SK-N-SH (cell line): ENCODE results near the gene FASTK. TPM values are rescaled to one million over a fixed set of nuclear protein-coding genes. Genes with fewer than 3 reads are reported as not detected.

Experiments
- CTCF ChIA-PET: fragments of 300-600, 350-600 bp; formaldehyde crosslinking; extraction: SDS; loops from one replicate; lab custom pipeline; 2021; lab: Yijun Ruan, JAX
- POLR2A ChIA-PET: fragments of 350-600 bp; sonication (Branson Sonifier 250); formaldehyde crosslinking; extraction: SDS; loops from one replicate; lab custom pipeline; 2020; ENCODE audit warnings: antibody characterized with exemption, inconsistent platforms; lab: Yijun Ruan, JAX
- DNase-seq: peaks from one replicate; pipeline ENCODE4 v3.0.0; 2012
- H2AFZ ChIP-seq: fragments of 200-600 bp; sonication (generic); 2 replicates; pipeline ENCODE4 v1.8.1; 2016; ENCODE audit warnings: antibody characterized with exemption, mild to moderate bottlenecking, low read depth
- H3F3A ChIP-seq: fragments of 200-600 bp; sonication (generic); replicated peaks from 2 replicates; pipeline ENCODE3; 2016; ENCODE audit warnings: antibody characterized with exemption, mild to moderate bottlenecking; ENCODE audit not compliant: insufficient read depth
- H3K27ac ChIP-seq, 2 experiments: fragments of 200-500 bp in 1 of 2; fragments of 200-600 bp in 1 of 2; sonication (Bioruptor generic) in 1 of 2; sonication (generic), shearing (Covaris generic) in 1 of 2; 2 replicates each; pipeline versions ENCODE4 v1.5.1 to v1.6.1; 2014 to 2016; ENCODE audit warnings: low read depth in 2 of 2, inconsistent platforms in 1 of 2, low read length in 1 of 2, mild to moderate bottlenecking in 1 of 2, mixed read lengths in 1 of 2
- H3K27me3 ChIP-seq: fragments of 200-600 bp; sonication (generic), shearing (Covaris generic); 2 replicates; pipeline ENCODE4 v1.6.1; 2016; ENCODE audit warnings: mixed run types; ENCODE audit not compliant: insufficient read depth
- H3K36me3 ChIP-seq, 2 experiments: fragments of 200-500 bp in 1 of 2; fragments of 200-600 bp in 1 of 2; sonication (Bioruptor generic) in 1 of 2; sonication (generic) in 1 of 2; replicated peaks in 1 of 2; 2 replicates each; pipeline versions ENCODE3 to v1.5.1; 2014 to 2016; ENCODE audit warnings: low read length in 1 of 2, mild to moderate bottlenecking in 1 of 2; ENCODE audit not compliant: insufficient read depth in 2 of 2, control insufficient read depth in 1 of 2
- H3K4me1 ChIP-seq, 2 experiments: fragments of 200-500 bp in 1 of 2; fragments of 200-600 bp in 1 of 2; sonication (Bioruptor generic) in 1 of 2; sonication (generic), shearing (Covaris generic) in 1 of 2; 2 replicates each; pipeline versions ENCODE4 v1.5.1 to v1.6.1; 2014 to 2016; ENCODE audit warnings: low read depth in 1 of 2, low read length in 1 of 2, mixed run types in 1 of 2; ENCODE audit not compliant: insufficient read depth in 2 of 2, control insufficient read depth in 1 of 2
- H3K4me2 ChIP-seq: fragments of 200-600 bp; sonication (generic), shearing (Covaris generic); 2 replicates; pipeline ENCODE4 v1.6.1; 2017; ENCODE audit warnings: mixed run types
- H3K4me3 ChIP-seq, 2 experiments: fragments of 200-500 bp in 1 of 2; fragments of 200-600 bp in 1 of 2; sonication (Bioruptor generic) in 1 of 2; sonication (generic), shearing (Covaris generic) in 1 of 2; 2 replicates each; pipeline versions ENCODE4 v1.5.1 to v1.8.1; 2014 to 2016; ENCODE audit warnings: low read depth in 2 of 2, inconsistent platforms in 1 of 2, low read length in 1 of 2, mild to moderate bottlenecking in 1 of 2, mixed read lengths in 1 of 2, moderate library complexity in 1 of 2
- H3K79me2 ChIP-seq: fragments of 200-600 bp; sonication (generic); 2 replicates; pipeline ENCODE4 v1.8.1; 2017; ENCODE audit warnings: mild to moderate bottlenecking; ENCODE audit not compliant: insufficient read depth
- H3K9ac ChIP-seq: fragments of 200-600 bp; sonication (generic); 2 replicates; pipeline ENCODE4 v1.6.1; 2017; ENCODE audit warnings: mixed run types
- H3K9me2 ChIP-seq: fragments of 200-600 bp; sonication (generic); 2 replicates; pipeline ENCODE4 v1.6.1; 2017; ENCODE audit warnings: mixed run types
- H3K9me3 ChIP-seq: fragments of 200-600 bp; sonication (generic); 2 replicates; pipeline ENCODE4 v1.6.1; 2017; ENCODE audit warnings: mixed run types, mild to moderate bottlenecking, moderate library complexity
- H4K20me1 ChIP-seq: fragments of 200-600 bp; sonication (generic); 2 replicates; pipeline ENCODE4 v1.6.1; 2017; ENCODE audit warnings: mild to moderate bottlenecking, mixed run types; ENCODE audit not compliant: insufficient read depth
- CTCF ChIP-seq: fragments of 200-600 bp; sonication (generic); IDR thresholded peaks from 2 replicates; pipeline ENCODE4 v1.6.1; 2017; ENCODE audit warnings: antibody characterized with exemption, mild to moderate bottlenecking, moderate library complexity
- FOXJ3 ChIP-seq: sonication (generic); formaldehyde crosslinking; IDR thresholded peaks from 2 replicates; pipeline ENCODE4 v1.5.1; 2020; ENCODE audit warnings: mild to moderate bottlenecking, missing genetic modification reagents
- IRF3 ChIP-seq: fragments of 150-350 bp; IDR thresholded peaks from 2 replicates; pipeline ENCODE4 v1.6.1; 2016; ENCODE audit warnings: mild to moderate bottlenecking, low read depth, low read length
- MAX ChIP-seq: IDR thresholded peaks from 2 replicates; pipeline ENCODE4 v1.4.0; 2012; ENCODE audit warnings: low read depth
- SIN3A ChIP-seq: IDR thresholded peaks from 2 replicates; pipeline ENCODE4 v1.6.1; 2012; ENCODE audit warnings: low read depth, mild to moderate bottlenecking, low read length, moderate library complexity, borderline replicate concordance
- SMC3 ChIP-seq: IDR thresholded peaks from 2 replicates; pipeline ENCODE4 v1.6.1; 2012; ENCODE audit warnings: low read depth, low read length, improper control_type of control experiment
- TCF12 ChIP-seq: IDR thresholded peaks from 2 replicates; pipeline ENCODE4 v1.4.0; 2012
- USF1 ChIP-seq: IDR thresholded peaks from 2 replicates; pipeline ENCODE4 v1.4.0; 2012; ENCODE audit warnings: low read depth, borderline replicate concordance
- WGBS: methylation state at CpG from one replicate; pipeline ENCODE4 v1.1.6; 2017; ENCODE audit warnings: low lambda C conversion rate; 5-methylcytosine and 5-hydroxymethylcytosine counted together
- polyA plus RNA-seq, 3 experiments: library from polyadenylated mRNA; depleted of rRNA; stranded (reverse); fragments of >200 nt; gene quantifications; 2 replicates each; pipeline ENCODE4 v1.2.3, GENCODE V29; 2012

The FASTK gene
- polyA plus RNA-seq, 1 of the 3 experiments (the other 2 are of a cell fraction) = 125 TPM

- no peak for TF ChIP-seq IRF3
Measured at GRCh38 chr7:151060416-151061212, 20.0 kb downstream of the FASTK start (continued).

- peak overlapping the region; percentile 95 to 99 for H3K27ac ChIP-seq
- POLR2A ChIA-PET = interaction anchor here (0.7 to 1.5 kb wide), 4 partner anchors 21 to 90 kb away, joined by 3 to 7 read pairs (median 5); partner anchors contain the start of genes ABCB8 and FASTK
- TF ChIP-seq MAX (no peak), TCF12 (no peak), SIN3A (0 out of 2 replicates have a peak, but pooled peaks have one; percentile 14), CTCF (0 out of 2 replicates have a peak, but pooled peaks have one; percentile 13), SMC3 (peak; percentile 2; the same call in 1 of the 2 replicates), FOXJ3 (no peak), USF1 (no peak)
- H3K36me3 ChIP-seq = peaks cover 25 to 31% of the 10 kb centered on the region in 2 experiments
- H3K4me2 ChIP-seq = peak overlapping the region; percentile 85
- peaks cover 40% of the 10 kb centered on the region for H4K20me1 ChIP-seq
- H3K79me2 ChIP-seq = peaks cover 74% of the 10 kb centered on the region
- WGBS = under 1% methylated on average over 14 of the region's 17 CpGs
- H2AFZ ChIP-seq = no peak overlapping the region
- peak overlapping the region; percentile 84 for H3K9ac ChIP-seq
- peaks cover 28 to 50% of the 10 kb centered on the region in 2 experiments for H3K4me1 ChIP-seq
- H3F3A ChIP-seq = no peaks in the 10 kb centered on the region
- H3K9me3 ChIP-seq = no peaks in the 10 kb centered on the region
- CTCF ChIA-PET = interaction anchor here (0.6 to 12.2 kb wide), 24 partner anchors 11 to 162 kb away, joined by 3 to 126 read pairs (median 5); partner anchors contain the start of genes ABCB8, ASIC3, FASTK and TMUB1
- H3K4me3 ChIP-seq = peak overlapping the region; percentile 66 to 99
- no peaks in the 10 kb centered on the region for H3K27me3 ChIP-seq
- DNase-seq = no peak
- no peaks in the 10 kb centered on the region for H3K9me2 ChIP-seq
Measured at GRCh38 chr7:151060113-151060415, 20.5 kb downstream of the FASTK start.
